H1 (cell line): ENCODE results near the gene IL1R1. TPM values are rescaled to one million over a fixed set of nuclear protein-coding genes. Genes with fewer than 3 reads are reported as not detected.

Experiments used
- BRCA1 ChIP-seq: IDR thresholded peaks from 2 replicates; pipeline ENCODE4 v1.6.1; 2012; ENCODE audit warnings: low read depth, low read length, improper control_type of control experiment
- CEBPB ChIP-seq: IDR thresholded peaks from 2 replicates; pipeline ENCODE4 v1.6.1; 2012; ENCODE audit warnings: low read depth, low read length
- E2F6 ChIP-seq: IDR thresholded peaks from 2 replicates; pipeline ENCODE4 v1.6.1; 2012; ENCODE audit warnings: inconsistent platforms
- EP300 ChIP-seq, 2 experiments: IDR thresholded peaks; 1 replicate in 1 of 2; 2 replicates in 1 of 2; pipeline ENCODE4 v1.6.1; 2011 to 2012; ENCODE audit warnings: low read depth in 2 of 2, low read length in 2 of 2, mild to moderate bottlenecking in 2 of 2, borderline replicate concordance in 1 of 2, inconsistent platforms in 1 of 2, moderate library complexity in 1 of 2
- GABPA ChIP-seq: IDR thresholded peaks from 2 replicates; pipeline ENCODE4 v1.6.1; 2011; ENCODE audit warnings: mild to moderate bottlenecking, low read length, moderate library complexity, borderline replicate concordance; ENCODE audit not compliant: insufficient read depth
- POLR2AphosphoS5 ChIP-seq: IDR thresholded peaks from 2 replicates; pipeline ENCODE4 v1.6.1; 2011; ENCODE audit warnings: low read depth, low read length
- POU5F1 ChIP-seq: IDR thresholded peaks from 2 replicates; pipeline ENCODE4 v1.6.1; 2011; ENCODE audit warnings: low read depth, mild to moderate bottlenecking, low read length, moderate library complexity
- SIRT6 ChIP-seq: IDR thresholded peaks from one replicate; pipeline ENCODE4 v1.7.1; 2012; ENCODE audit warnings: low read length, inconsistent platforms
- SIX5 ChIP-seq: IDR thresholded peaks from 2 replicates; pipeline ENCODE4 v1.6.1; 2011; ENCODE audit warnings: mild to moderate bottlenecking, low read depth, low read length
- TBP ChIP-seq: IDR thresholded peaks from 2 replicates; pipeline ENCODE4 v1.6.1; 2011; ENCODE audit warnings: low read depth, low read length, improper control_type of control experiment
- polyA plus RNA-seq, 7 experiments: library from polyadenylated mRNA; depleted of rRNA in 3 of 7; stranded (reverse) in 5 of 7; unstranded in 2 of 7; fragments of >200 nt in 5 of 7; fragments of 200-250 nt in 2 of 7; gene quantifications; 1 replicate in 5 of 7; 2 replicates in 1 of 7; 4 replicates in 1 of 7; pipeline versions ENCODE4 v1.2.1 to v1.2.3, GENCODE V29; 2011 to 2013; ENCODE audit warnings: missing spikeins in 2 of 7, mixed read lengths in 2 of 7
- total RNA-seq: library from RNA; stranded (reverse); fragmentation: NEBNext Ultra II Directional; extraction: Animal tissue kit (Norgen Biotek cat#: 25700); gene quantifications from 2 replicates; pipeline ENCODE4 v1.2.1, GENCODE V29; 2021
- TF ChIP-seq, protein P1 (sequence below): fragments of 300-600 bp; sonication (generic); IDR thresholded peaks from 2 replicates; pipeline ENCODE4 v1.7.1; 2012; ENCODE audit warnings: low read length, moderate library complexity, mild to moderate bottlenecking, inconsistent platforms; ENCODE audit not compliant: insufficient replicate concordance

The IL1R1 gene
- total and polyA plus RNA-seq, 2 of the 8 experiments (the other 6 are each of a cell fraction or from before 2014, with no cell fraction given) = 0.34 to 0.47 TPM

- TF ChIP-seq, protein P1, sequence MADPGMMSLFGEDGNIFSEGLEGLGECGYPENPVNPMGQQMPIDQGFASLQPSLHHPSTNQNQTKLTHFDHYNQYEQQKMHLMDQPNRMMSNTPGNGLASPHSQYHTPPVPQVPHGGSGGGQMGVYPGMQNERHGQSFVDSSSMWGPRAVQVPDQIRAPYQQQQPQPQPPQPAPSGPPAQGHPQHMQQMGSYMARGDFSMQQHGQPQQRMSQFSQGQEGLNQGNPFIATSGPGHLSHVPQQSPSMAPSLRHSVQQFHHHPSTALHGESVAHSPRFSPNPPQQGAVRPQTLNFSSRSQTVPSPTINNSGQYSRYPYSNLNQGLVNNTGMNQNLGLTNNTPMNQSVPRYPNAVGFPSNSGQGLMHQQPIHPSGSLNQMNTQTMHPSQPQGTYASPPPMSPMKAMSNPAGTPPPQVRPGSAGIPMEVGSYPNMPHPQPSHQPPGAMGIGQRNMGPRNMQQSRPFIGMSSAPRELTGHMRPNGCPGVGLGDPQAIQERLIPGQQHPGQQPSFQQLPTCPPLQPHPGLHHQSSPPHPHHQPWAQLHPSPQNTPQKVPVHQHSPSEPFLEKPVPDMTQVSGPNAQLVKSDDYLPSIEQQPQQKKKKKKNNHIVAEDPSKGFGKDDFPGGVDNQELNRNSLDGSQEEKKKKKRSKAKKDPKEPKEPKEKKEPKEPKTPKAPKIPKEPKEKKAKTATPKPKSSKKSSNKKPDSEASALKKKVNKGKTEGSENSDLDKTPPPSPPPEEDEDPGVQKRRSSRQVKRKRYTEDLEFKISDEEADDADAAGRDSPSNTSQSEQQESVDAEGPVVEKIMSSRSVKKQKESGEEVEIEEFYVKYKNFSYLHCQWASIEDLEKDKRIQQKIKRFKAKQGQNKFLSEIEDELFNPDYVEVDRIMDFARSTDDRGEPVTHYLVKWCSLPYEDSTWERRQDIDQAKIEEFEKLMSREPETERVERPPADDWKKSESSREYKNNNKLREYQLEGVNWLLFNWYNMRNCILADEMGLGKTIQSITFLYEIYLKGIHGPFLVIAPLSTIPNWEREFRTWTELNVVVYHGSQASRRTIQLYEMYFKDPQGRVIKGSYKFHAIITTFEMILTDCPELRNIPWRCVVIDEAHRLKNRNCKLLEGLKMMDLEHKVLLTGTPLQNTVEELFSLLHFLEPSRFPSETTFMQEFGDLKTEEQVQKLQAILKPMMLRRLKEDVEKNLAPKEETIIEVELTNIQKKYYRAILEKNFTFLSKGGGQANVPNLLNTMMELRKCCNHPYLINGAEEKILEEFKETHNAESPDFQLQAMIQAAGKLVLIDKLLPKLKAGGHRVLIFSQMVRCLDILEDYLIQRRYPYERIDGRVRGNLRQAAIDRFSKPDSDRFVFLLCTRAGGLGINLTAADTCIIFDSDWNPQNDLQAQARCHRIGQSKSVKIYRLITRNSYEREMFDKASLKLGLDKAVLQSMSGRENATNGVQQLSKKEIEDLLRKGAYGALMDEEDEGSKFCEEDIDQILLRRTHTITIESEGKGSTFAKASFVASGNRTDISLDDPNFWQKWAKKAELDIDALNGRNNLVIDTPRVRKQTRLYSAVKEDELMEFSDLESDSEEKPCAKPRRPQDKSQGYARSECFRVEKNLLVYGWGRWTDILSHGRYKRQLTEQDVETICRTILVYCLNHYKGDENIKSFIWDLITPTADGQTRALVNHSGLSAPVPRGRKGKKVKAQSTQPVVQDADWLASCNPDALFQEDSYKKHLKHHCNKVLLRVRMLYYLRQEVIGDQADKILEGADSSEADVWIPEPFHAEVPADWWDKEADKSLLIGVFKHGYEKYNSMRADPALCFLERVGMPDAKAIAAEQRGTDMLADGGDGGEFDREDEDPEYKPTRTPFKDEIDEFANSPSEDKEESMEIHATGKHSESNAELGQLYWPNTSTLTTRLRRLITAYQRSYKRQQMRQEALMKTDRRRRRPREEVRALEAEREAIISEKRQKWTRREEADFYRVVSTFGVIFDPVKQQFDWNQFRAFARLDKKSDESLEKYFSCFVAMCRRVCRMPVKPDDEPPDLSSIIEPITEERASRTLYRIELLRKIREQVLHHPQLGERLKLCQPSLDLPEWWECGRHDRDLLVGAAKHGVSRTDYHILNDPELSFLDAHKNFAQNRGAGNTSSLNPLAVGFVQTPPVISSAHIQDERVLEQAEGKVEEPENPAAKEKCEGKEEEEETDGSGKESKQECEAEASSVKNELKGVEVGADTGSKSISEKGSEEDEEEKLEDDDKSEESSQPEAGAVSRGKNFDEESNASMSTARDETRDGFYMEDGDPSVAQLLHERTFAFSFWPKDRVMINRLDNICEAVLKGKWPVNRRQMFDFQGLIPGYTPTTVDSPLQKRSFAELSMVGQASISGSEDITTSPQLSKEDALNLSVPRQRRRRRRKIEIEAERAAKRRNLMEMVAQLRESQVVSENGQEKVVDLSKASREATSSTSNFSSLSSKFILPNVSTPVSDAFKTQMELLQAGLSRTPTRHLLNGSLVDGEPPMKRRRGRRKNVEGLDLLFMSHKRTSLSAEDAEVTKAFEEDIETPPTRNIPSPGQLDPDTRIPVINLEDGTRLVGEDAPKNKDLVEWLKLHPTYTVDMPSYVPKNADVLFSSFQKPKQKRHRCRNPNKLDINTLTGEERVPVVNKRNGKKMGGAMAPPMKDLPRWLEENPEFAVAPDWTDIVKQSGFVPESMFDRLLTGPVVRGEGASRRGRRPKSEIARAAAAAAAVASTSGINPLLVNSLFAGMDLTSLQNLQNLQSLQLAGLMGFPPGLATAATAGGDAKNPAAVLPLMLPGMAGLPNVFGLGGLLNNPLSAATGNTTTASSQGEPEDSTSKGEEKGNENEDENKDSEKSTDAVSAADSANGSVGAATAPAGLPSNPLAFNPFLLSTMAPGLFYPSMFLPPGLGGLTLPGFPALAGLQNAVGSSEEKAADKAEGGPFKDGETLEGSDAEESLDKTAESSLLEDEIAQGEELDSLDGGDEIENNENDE = no peak
- no peak for TF ChIP-seq SIX5
- no peak for TF ChIP-seq SIRT6
- TF ChIP-seq POLR2AphosphoS5 = no peak
- no peak for TF ChIP-seq POU5F1
- no peak for TF ChIP-seq CEBPB
- no peak for TF ChIP-seq E2F6
- TF ChIP-seq BRCA1 = no peak
- TF ChIP-seq GABPA = no peak
- no peak for TF ChIP-seq EP300 (IDR thresholded peaks at IDR 0.05; ENCODE audit: borderline replicate concordance in 1 of 2, low read depth in 2 of 2, low read length in 2 of 2)
- no peak for TF ChIP-seq TBP
Measured at GRCh38 chr2:102103284-102103683, 39.3 kb upstream of the IL1R1 start (continued).
